GM23338 (cell line): ENCODE data around the gene RTEL1. TPM values are rescaled to one million over a fixed set of nuclear protein-coding genes. Genes with fewer than 3 reads are reported as not detected.

Experiments
- ATAC-seq: fragments of 200-7000 bp; cut with Tn5 transposase; 3 replicates; pipeline ENCODE4 v1.9.1; 2020
- DNase-seq: peaks from one replicate; pipeline ENCODE4 v3.0.0-alpha.2; 2015; ENCODE audit warnings: low spot score
- H2AFZ ChIP-seq: fragments of 200-600 bp; sonication (generic); 2 replicates; pipeline ENCODE4 v1.8.0; 2016; ENCODE audit warnings: antibody characterized with exemption, mild to moderate bottlenecking, moderate library complexity
- H3F3A ChIP-seq: fragments of 200-600 bp; sonication (generic); replicated peaks from 2 replicates; pipeline ENCODE4 v1.8.0; 2017; ENCODE audit warnings: antibody characterized with exemption, mixed run types, low read depth
- H3K27ac ChIP-seq: fragments of 200-600 bp; sonication (generic); 2 replicates; pipeline ENCODE4 v1.6.1; 2016; ENCODE audit warnings: low read depth
- H3K27me3 ChIP-seq: fragments of 200-600 bp; sonication (generic); 2 replicates; pipeline ENCODE4 v1.8.0; 2016; ENCODE audit warnings: mild to moderate bottlenecking, mixed run types, moderate library complexity; ENCODE audit not compliant: insufficient read depth
- H3K36me3 ChIP-seq: fragments of 200-600 bp; sonication (generic); 2 replicates; pipeline ENCODE4 v1.8.0; 2016; ENCODE audit warnings: mild to moderate bottlenecking; ENCODE audit not compliant: insufficient read depth
- H3K4me1 ChIP-seq: fragments of 200-600 bp; sonication (generic); 2 replicates; pipeline ENCODE4 v1.8.0; 2016; ENCODE audit warnings: mild to moderate bottlenecking, moderate library complexity; ENCODE audit not compliant: insufficient read depth
- H3K4me2 ChIP-seq: fragments of 200-600 bp; sonication (generic); 2 replicates; pipeline ENCODE4 v1.7.1; 2017; ENCODE audit warnings: mixed run types
- H3K4me3 ChIP-seq: fragments of 200-600 bp; sonication (generic); 2 replicates; pipeline ENCODE4 v1.6.1; 2016; ENCODE audit warnings: mixed run types
- H3K79me2 ChIP-seq: fragments of 200-600 bp; sonication (generic); replicated peaks from 2 replicates; pipeline ENCODE4 v1.8.0; 2017; ENCODE audit warnings: mild to moderate bottlenecking; ENCODE audit not compliant: insufficient read depth
- H3K9me2 ChIP-seq: fragments of 200-600 bp; sonication (generic); 2 replicates; pipeline ENCODE4 v1.8.0; 2017; ENCODE audit not compliant: insufficient read depth
- H4K20me1 ChIP-seq: fragments of 200-600 bp; sonication (generic); replicated peaks from 2 replicates; pipeline ENCODE4 v1.8.0; 2017; ENCODE audit warnings: mild to moderate bottlenecking; ENCODE audit not compliant: insufficient read depth
- H3K27ac Mint-ChIP-seq: 2 replicates; pipeline ENCODE4 v1.8.0; 2020; ENCODE audit warnings: inconsistent platforms, mild to moderate bottlenecking, moderate library complexity, mixed read lengths
- H3K27me3 Mint-ChIP-seq: 3 replicates; pipeline ENCODE4 v1.8.0; 2022; ENCODE audit warnings: low read depth, mild to moderate bottlenecking, moderate library complexity, mixed read lengths, inconsistent platforms; ENCODE audit not compliant: insufficient read depth, poor library complexity
- H3K36me3 Mint-ChIP-seq: 3 replicates; pipeline ENCODE4 v1.8.0; 2021; ENCODE audit warnings: low read depth, mild to moderate bottlenecking, inconsistent platforms, moderate library complexity, mixed read lengths
- H3K4me1 Mint-ChIP-seq: 3 replicates; pipeline ENCODE4 v1.8.0; 2020; ENCODE audit warnings: mild to moderate bottlenecking, inconsistent platforms, mixed read lengths
- H3K4me3 Mint-ChIP-seq: 3 replicates; pipeline ENCODE4 v1.8.0; 2021; ENCODE audit warnings: moderate library complexity, mild to moderate bottlenecking, inconsistent platforms, mixed read lengths
- H3K9me3 Mint-ChIP-seq: 3 replicates; pipeline ENCODE4 v1.8.0; 2020; ENCODE audit warnings: moderate library complexity, mild to moderate bottlenecking, inconsistent platforms, mixed read lengths
- EZH2 ChIP-seq: fragments of 200-600 bp; sonication (generic); IDR thresholded peaks from one replicate; pipeline ENCODE4 v1.8.0; 2017; ENCODE audit warnings: antibody characterized with exemption, mild to moderate bottlenecking, low read depth; ENCODE audit not compliant: unreplicated experiment
- EZH2phosphoT487 ChIP-seq: fragments of 200-600 bp; sonication (generic); IDR thresholded peaks from one replicate; pipeline ENCODE4 v1.8.1; 2018; ENCODE audit warnings: antibody characterized with exemption; ENCODE audit not compliant: unreplicated experiment
- JUNB ChIP-seq: IDR thresholded peaks from one replicate; pipeline ENCODE4 v1.6.1; 2016; ENCODE audit warnings: antibody characterized with exemption; ENCODE audit not compliant: unreplicated experiment
- NANOG ChIP-seq: IDR thresholded peaks from 2 replicates; pipeline ENCODE4 v1.6.1; 2016; ENCODE audit warnings: antibody characterized with exemption, borderline replicate concordance
- POLR2AphosphoS5 ChIP-seq: IDR thresholded peaks from 2 replicates; pipeline ENCODE4 v1.6.1; 2016; ENCODE audit warnings: antibody characterized with exemption, low read depth
- STAT1 ChIP-seq: IDR thresholded peaks from one replicate; pipeline ENCODE4 v1.6.1; 2016; ENCODE audit warnings: antibody characterized with exemption; ENCODE audit not compliant: unreplicated experiment
- ZNF114 ChIP-seq: fragments of 250-450 bp; sonication (Bioruptor Pico); IDR thresholded peaks from 2 replicates; pipeline ENCODE4 v1.5.0; 2020; ENCODE audit warnings: mild to moderate bottlenecking, moderate library complexity
- ZNF331 ChIP-seq: fragments of 250-450 bp; sonication (Bioruptor Pico); IDR thresholded peaks from 2 replicates; pipeline ENCODE4 v1.5.0; 2020; ENCODE audit warnings: low read depth, mild to moderate bottlenecking, moderate library complexity
- polyA plus RNA-seq: library from polyadenylated mRNA; unstranded; fragments of >200 nt; fragmentation: Nextera tagmentation; extraction: Ambion mirVana; gene quantifications from 2 replicates; pipeline ENCODE4 v1.2.1, GENCODE V29; 2016
- total RNA-seq: library from RNA; depleted of rRNA; stranded (reverse); fragments of >200 nt; shearing (Covaris generic); gene quantifications from 2 replicates; pipeline ENCODE4 v1.2.3, GENCODE V29; 2014
- TF ChIP-seq, protein P1 (sequence below): IDR thresholded peaks from one replicate; pipeline ENCODE4 v1.6.1; 2018; ENCODE audit warnings: antibody characterized with exemption; ENCODE audit not compliant: unreplicated experiment
- TF ChIP-seq, protein P2 (sequence below), 2 experiments: fragments of 200-600 bp in 1 of 2; sonication (generic) in 1 of 2; conservative IDR thresholded peaks; 2 replicates each; pipeline versions ENCODE4 v1.5.1 to v1.6.1; 2016 to 2017; ENCODE audit warnings: antibody characterized with exemption in 2 of 2, low read depth in 2 of 2, mild to moderate bottlenecking in 2 of 2, moderate library complexity in 1 of 2
- TF ChIP-seq, protein P3 (sequence below): IDR thresholded peaks from 2 replicates; pipeline ENCODE4 v1.6.1; 2016; ENCODE audit warnings: antibody characterized with exemption

Gene RTEL1
- total and polyA plus RNA-seq, 2 experiments from 2014 or later: 14.2 to 34.5 TPM

DNA sequence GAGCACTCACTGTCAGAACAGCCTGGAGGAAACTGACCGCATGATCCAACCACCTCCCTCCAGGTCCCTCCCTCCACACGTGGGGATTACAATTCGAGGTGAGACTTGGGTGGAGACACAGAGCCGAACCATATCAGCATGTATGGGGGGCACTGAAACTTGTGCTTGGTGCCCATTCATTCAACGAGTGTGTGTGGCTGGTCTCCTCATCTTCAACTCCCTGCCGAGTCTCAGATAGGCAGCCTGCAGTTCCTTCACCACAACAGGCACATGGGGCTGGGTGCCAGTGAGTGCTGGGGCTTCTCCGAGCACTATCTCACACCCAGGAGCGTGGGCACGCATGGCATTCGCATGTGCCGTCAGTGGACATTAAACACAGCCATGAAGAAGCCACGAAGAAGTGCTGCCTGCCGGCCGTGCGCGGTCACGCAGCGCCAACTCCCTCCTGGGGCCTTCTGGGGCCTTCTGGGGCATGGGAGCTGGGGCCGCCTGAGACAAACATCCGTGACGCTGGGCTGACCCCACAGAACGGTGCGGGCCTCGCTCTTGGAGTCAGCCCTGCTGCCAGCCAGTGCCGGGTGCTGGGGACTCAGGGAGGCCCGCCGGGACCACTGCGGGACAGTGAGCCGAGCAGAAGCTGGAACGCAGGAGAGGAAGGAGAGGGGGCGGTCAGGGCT lies 714 bp upstream of the RTEL1 start (continued):
- TF ChIP-seq, protein P1, sequence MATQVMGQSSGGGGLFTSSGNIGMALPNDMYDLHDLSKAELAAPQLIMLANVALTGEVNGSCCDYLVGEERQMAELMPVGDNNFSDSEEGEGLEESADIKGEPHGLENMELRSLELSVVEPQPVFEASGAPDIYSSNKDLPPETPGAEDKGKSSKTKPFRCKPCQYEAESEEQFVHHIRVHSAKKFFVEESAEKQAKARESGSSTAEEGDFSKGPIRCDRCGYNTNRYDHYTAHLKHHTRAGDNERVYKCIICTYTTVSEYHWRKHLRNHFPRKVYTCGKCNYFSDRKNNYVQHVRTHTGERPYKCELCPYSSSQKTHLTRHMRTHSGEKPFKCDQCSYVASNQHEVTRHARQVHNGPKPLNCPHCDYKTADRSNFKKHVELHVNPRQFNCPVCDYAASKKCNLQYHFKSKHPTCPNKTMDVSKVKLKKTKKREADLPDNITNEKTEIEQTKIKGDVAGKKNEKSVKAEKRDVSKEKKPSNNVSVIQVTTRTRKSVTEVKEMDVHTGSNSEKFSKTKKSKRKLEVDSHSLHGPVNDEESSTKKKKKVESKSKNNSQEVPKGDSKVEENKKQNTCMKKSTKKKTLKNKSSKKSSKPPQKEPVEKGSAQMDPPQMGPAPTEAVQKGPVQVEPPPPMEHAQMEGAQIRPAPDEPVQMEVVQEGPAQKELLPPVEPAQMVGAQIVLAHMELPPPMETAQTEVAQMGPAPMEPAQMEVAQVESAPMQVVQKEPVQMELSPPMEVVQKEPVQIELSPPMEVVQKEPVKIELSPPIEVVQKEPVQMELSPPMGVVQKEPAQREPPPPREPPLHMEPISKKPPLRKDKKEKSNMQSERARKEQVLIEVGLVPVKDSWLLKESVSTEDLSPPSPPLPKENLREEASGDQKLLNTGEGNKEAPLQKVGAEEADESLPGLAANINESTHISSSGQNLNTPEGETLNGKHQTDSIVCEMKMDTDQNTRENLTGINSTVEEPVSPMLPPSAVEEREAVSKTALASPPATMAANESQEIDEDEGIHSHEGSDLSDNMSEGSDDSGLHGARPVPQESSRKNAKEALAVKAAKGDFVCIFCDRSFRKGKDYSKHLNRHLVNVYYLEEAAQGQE: no peak
- no peak for TF ChIP-seq POLR2AphosphoS5
- TF ChIP-seq NANOG: no peak
- TF ChIP-seq ZNF331 (CRISPR knock-in tag): no peak
- TF ChIP-seq, protein P2, sequence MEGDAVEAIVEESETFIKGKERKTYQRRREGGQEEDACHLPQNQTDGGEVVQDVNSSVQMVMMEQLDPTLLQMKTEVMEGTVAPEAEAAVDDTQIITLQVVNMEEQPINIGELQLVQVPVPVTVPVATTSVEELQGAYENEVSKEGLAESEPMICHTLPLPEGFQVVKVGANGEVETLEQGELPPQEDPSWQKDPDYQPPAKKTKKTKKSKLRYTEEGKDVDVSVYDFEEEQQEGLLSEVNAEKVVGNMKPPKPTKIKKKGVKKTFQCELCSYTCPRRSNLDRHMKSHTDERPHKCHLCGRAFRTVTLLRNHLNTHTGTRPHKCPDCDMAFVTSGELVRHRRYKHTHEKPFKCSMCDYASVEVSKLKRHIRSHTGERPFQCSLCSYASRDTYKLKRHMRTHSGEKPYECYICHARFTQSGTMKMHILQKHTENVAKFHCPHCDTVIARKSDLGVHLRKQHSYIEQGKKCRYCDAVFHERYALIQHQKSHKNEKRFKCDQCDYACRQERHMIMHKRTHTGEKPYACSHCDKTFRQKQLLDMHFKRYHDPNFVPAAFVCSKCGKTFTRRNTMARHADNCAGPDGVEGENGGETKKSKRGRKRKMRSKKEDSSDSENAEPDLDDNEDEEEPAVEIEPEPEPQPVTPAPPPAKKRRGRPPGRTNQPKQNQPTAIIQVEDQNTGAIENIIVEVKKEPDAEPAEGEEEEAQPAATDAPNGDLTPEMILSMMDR (conservative IDR thresholded peaks at IDR 0.05; ENCODE audit: low read depth in 2 of 2): no peak
- TF ChIP-seq, protein P3, sequence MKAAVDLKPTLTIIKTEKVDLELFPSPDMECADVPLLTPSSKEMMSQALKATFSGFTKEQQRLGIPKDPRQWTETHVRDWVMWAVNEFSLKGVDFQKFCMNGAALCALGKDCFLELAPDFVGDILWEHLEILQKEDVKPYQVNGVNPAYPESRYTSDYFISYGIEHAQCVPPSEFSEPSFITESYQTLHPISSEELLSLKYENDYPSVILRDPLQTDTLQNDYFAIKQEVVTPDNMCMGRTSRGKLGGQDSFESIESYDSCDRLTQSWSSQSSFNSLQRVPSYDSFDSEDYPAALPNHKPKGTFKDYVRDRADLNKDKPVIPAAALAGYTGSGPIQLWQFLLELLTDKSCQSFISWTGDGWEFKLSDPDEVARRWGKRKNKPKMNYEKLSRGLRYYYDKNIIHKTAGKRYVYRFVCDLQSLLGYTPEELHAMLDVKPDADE: no peak
- TF ChIP-seq EZH2phosphoT487: no peak
- TF ChIP-seq STAT1: no peak
- TF ChIP-seq EZH2: no peak
- no peak for TF ChIP-seq JUNB
- TF ChIP-seq ZNF114 (CRISPR knock-in tag): no peak

DNA sequence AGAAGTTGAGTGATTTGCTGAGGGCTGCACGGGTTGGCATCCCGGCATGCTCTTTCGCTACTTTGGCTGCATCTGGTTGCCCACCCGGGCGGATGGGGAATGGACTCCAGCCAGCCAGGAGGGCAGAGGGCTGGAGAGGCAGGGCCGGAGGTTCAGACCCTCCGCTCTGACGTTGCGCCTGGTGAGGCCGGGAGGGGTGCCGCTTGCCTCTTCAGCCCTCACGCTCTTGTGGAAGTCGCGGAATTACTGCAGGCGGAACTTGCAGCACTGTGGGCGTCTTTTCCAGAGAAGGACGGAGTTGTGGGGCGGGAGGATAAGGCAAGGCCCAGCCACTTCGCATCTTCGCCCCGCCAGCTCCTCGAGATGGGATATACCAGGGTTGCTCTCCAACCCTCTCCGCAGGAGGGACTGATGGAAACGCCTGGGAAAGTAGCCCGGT lies 656 bp downstream of the RTEL1 start:
- Histone ChIP-seq H4K20me1 (no peaks in the 10 kb centered on the region; the same call in 1 of the 2 replicates), H3K36me3 (no peaks in the 10 kb centered on the region), H3K9me2 (no peaks in the 10 kb centered on the region), H3K4me3 (peak overlapping the region; percentile 99), H3K27ac (no peak overlapping the region), H3K4me2 (peak overlapping the region; percentile 95), H3K79me2 (peaks cover 8% of the 10 kb centered on the region), H3K27me3 (no peaks in the 10 kb centered on the region), H3K4me1 (peaks cover 16% of the 10 kb centered on the region), H3F3A (peaks cover 4% of the 10 kb centered on the region; the same call in 1 of the 2 replicates), H2AFZ (peak overlapping the region; percentile 99; the same call in 1 of the 2 replicates)
- Mint-ChIP-seq H3K9me3 (no peaks in the 10 kb centered on the region), H3K36me3 (peaks cover 27% of the 10 kb centered on the region), H3K4me1 (peaks cover 31% of the 10 kb centered on the region), H3K27ac (peak overlapping the region; percentile 98), H3K4me3 (peak overlapping the region; percentile 99), H3K27me3 (peaks cover 10% of the 10 kb centered on the region)
- ATAC-seq (peak; percentile 23), DNase-seq (no peak)
- TF ChIP-seq STAT1 (no peak), EZH2phosphoT487 (no peak), ZNF331 (CRISPR knock-in tag) (no peak), JUNB (no peak)
- TF ChIP-seq, protein P3: no peak
- TF ChIP-seq, protein P1: no peak
- TF ChIP-seq, protein P2 (conservative IDR thresholded peaks at IDR 0.05; ENCODE audit: low read depth in 2 of 2): no peak
